ACHN (cell line): ENCODE measurements around the gene RAB31.

Source experiments
- DNase-seq: peaks from one replicate; pipeline ENCODE4 v3.0.0-alpha.2; 2015
- in situ Hi-C: cut with HindIII; loops from 2 replicates; pipeline ENCODE4 v1.10.0; 2017; ENCODE audit warnings: low sequenced_read_pairs, low pct_ligation_motif_present, low pct_unique_long_range_greater_than_20kb

Gene RAB31

GRCh38 chr18:9708434-9709303, 568 bp downstream of the RAB31 start:
- in situ Hi-C loops: no loop called here
- no peak for DNase-seq

GRCh38 chr18:9709304-9709877, 1.3 kb downstream of the RAB31 start:
- DNase-seq: no peak
- in situ Hi-C loops: no loop called here

- in situ Hi-C loops: no loop called here
- no peak for DNase-seq
Measured at GRCh38 chr18:9710037-9710436, 1.9 kb downstream of the RAB31 start.

DNA sequence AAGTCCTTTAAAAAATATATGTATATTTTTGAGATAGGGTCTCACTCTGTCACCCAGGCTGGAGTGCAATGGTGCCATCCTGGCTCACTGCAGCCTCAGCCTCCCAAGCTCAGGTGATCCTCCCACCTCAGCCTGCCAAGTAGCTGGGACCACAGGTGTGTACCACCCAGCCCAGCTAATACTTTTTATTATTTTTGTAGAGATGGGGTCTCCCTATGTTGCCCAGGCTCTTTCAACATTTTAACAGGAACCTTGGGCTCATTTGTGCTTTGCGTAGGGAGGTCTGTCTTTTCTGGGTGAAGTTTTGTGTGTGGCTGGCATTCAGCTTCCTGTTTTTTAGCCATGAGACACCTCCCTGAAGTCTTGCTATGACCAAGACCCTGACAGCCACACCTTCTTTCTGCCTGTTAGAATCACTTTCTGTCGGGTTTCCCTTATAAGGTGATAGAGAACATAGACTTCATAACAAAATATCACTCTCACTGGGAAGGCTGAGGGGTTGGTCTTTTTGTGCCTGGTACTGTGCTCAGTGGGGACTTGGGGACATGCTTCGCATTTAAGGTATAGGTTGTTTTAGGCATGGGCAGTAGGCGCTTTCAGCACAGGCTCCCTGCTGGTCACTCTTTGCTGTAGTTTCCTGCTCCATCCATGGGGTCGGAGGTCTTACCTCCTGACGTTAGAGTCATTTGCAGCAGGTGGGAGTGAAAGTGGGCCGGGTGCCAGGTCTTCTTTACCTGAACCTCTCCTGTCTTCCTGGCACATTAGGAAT, 3.4 kb downstream of the RAB31 start:
- in situ Hi-C loops: no loop called here
- DNase-seq: no peak

- DNase-seq: no peak
- in situ Hi-C loops: no loop called here
Measured at GRCh38 chr18:9712130-9712577, 4.1 kb downstream of the RAB31 start.

GRCh38 chr18:9712611-9713010, 4.5 kb downstream of the RAB31 start:
- in situ Hi-C loops: no loop called here
- no peak for DNase-seq

GRCh38 chr18:9714266-9715087, 6.4 kb downstream of the RAB31 start:
- no peak for DNase-seq
- in situ Hi-C loops: no loop called here

GRCh38 chr18:9715088-9715343, 6.9 kb downstream of the RAB31 start:
- in situ Hi-C loops: no loop called here

GRCh38 chr18:9715978-9716774, 8.1 kb downstream of the RAB31 start:
- DNase-seq: no peak
- in situ Hi-C loops: no loop called here

More at GRCh38 chr18:9715088-9715343, 6.9 kb downstream of the RAB31 start:
- no peak for DNase-seq

GRCh38 chr18:9716780-9717563, 8.9 kb downstream of the RAB31 start:
- no peak for DNase-seq
- in situ Hi-C loops: no loop called here

GRCh38 chr18:9719421-9719981, 11.4 kb downstream of the RAB31 start:
- in situ Hi-C loops: no loop called here
- DNase-seq: peak; percentile 89

GRCh38 chr18:9720327-9720726, 12.2 kb downstream of the RAB31 start:
- in situ Hi-C loops: no loop called here
- no peak for DNase-seq

DNA sequence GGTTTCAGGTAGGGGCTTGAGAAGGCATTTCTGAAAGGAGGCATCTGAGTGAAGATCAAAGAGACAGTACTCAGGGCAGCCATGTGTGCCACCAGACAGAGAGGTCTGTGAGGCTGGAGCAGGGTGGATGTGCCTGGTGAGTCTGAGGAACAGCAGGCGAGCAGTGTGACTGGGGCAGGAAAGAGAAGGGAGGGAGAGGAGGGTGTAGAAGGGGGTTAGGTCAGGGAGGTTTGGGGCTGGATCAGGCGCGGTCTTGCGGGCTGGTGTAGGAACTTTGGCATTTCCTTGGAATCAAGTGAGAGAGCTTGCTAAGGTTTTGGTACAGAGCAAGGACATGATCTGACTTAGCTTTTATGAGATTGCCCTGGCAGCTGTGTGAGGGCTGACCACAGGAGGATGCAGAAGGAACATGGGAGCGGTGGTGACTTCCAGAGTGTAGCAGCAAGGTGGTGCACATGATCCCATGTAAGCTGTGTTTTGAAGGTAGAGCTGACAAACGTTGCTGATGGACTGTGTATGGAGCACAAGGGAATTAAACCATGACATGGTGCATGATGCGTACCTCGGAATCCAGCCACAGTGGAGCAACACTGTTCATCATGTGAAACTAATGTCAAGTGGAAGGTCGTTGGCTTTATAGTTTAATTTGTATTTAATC, 13.9 kb downstream of the RAB31 start:
- no peak for DNase-seq
- in situ Hi-C loops: no loop called here

DNA sequence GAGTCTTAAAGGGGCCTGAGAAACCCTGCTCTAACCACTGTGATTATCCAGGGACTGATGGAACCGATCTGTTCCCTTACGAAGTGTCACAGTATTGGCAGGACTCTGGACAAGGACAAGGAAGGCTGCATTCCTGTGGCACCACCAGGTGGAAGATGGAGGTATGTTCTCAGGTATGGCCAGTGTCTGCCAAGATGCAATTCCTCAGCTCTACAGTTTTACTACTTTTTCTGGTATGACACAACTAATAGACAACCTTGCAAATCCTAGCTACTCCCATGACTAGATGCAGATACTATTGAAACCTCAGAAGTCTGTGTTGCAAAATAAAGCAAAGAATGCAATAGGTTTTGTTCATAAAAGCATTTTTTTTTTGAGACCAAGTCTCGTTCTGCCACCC, 14.6 kb downstream of the RAB31 start:
- in situ Hi-C loops: no loop called here

GRCh38 chr18:9724797-9725585, 16.9 kb downstream of the RAB31 start:
- no peak for DNase-seq
- in situ Hi-C loops: no loop called here

More for the DNA sequence above, 14.6 kb downstream of the RAB31 start:
- DNase-seq: no peak

GRCh38 chr18:9726175-9726574, 18.1 kb downstream of the RAB31 start:
- in situ Hi-C loops: no loop called here
- DNase-seq: no peak
